BJ (cell line): ENCODE measurements around the gene HLA-DMB. TPM values are rescaled to one million over a fixed set of nuclear protein-coding genes. Genes with fewer than 3 reads are reported as not detected.

Experiments used
- CTCF ChIA-PET: fragments of 350-600 bp; formaldehyde crosslinking; extraction: SDS; loops from one replicate; lab custom pipeline; 2021; ENCODE audit warnings: antibody characterized with exemption, inconsistent platforms; lab: Yijun Ruan, JAX
- POLR2A ChIA-PET: fragments of 300-600 bp; sonication (Branson Sonifier 250); formaldehyde crosslinking; extraction: SDS; loops from one replicate; lab custom pipeline; 2021; ENCODE audit warnings: antibody characterized with exemption; lab: Charles Lee
- DNase-seq: peaks from one replicate; pipeline ENCODE4 v3.0.0-alpha.2; 2011; ENCODE audit warnings: low read depth
- H3K27me3 ChIP-seq: 2 replicates; pipeline ENCODE4 v1.6.0; 2011; ENCODE audit warnings: low read length; ENCODE audit not compliant: control insufficient read depth, insufficient read depth
- H3K36me3 ChIP-seq: 2 replicates; pipeline ENCODE4 v1.5.1; 2011; ENCODE audit warnings: low read length; ENCODE audit not compliant: control insufficient read depth, insufficient read depth
- H3K4me3 ChIP-seq: 2 replicates; pipeline ENCODE4 v1.5.1; 2011; ENCODE audit warnings: low read depth, mild to moderate bottlenecking, control low read depth, low read length
- polyA minus RNA-seq: library from RNA; depleted of rRNA, polyadenylated mRNA; stranded (reverse); fragments of >200 nt; gene quantifications from 2 replicates; pipeline ENCODE4 v1.2.3, GENCODE V29; 2011; rRNA and poly(A)+ RNA removed
- polyA plus RNA-seq: library from polyadenylated mRNA; depleted of rRNA; stranded (reverse); fragments of >200 nt; gene quantifications from 2 replicates; pipeline ENCODE4 v1.2.3, GENCODE V29; 2011; rRNA removed
- TF ChIP-seq, protein P1 (sequence below): IDR thresholded peaks from 2 replicates; pipeline ENCODE4 v1.5.1; 2011; ENCODE audit warnings: low read depth, mild to moderate bottlenecking, control low read depth, inconsistent platforms, low read length, moderate library complexity; ENCODE audit not compliant: insufficient read depth

Gene HLA-DMB
- polyA plus RNA-seq, result not detected in 2 replicates
- not detected in 2 replicates for polyA minus RNA-seq

GRCh38 chr6:32940656-32941213 is at the start of gene HLA-DMB:
HLA-DMB (minus strand) TSS chr6:32941028; CDS start chr6:32940807, 221 bp downstream.
- Histone ChIP-seq H3K36me3 (no peaks in the 10 kb centered on the region), H3K27me3 (peaks cover 23% of the 10 kb centered on the region), H3K4me3 (no peak within 1 kb of the TSS)
- ChIA-PET POLR2A (no interaction called here), CTCF (interaction anchor here (5.1 to 5.4 kb wide), 2 partner anchors 13 to 44 kb away, joined by 38 to 44 read pairs; partner anchors contain the start of gene HLA-DMA)
- DNase-seq, result no peak
- TF ChIP-seq, protein P1, sequence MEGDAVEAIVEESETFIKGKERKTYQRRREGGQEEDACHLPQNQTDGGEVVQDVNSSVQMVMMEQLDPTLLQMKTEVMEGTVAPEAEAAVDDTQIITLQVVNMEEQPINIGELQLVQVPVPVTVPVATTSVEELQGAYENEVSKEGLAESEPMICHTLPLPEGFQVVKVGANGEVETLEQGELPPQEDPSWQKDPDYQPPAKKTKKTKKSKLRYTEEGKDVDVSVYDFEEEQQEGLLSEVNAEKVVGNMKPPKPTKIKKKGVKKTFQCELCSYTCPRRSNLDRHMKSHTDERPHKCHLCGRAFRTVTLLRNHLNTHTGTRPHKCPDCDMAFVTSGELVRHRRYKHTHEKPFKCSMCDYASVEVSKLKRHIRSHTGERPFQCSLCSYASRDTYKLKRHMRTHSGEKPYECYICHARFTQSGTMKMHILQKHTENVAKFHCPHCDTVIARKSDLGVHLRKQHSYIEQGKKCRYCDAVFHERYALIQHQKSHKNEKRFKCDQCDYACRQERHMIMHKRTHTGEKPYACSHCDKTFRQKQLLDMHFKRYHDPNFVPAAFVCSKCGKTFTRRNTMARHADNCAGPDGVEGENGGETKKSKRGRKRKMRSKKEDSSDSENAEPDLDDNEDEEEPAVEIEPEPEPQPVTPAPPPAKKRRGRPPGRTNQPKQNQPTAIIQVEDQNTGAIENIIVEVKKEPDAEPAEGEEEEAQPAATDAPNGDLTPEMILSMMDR, result no peak

DNA sequence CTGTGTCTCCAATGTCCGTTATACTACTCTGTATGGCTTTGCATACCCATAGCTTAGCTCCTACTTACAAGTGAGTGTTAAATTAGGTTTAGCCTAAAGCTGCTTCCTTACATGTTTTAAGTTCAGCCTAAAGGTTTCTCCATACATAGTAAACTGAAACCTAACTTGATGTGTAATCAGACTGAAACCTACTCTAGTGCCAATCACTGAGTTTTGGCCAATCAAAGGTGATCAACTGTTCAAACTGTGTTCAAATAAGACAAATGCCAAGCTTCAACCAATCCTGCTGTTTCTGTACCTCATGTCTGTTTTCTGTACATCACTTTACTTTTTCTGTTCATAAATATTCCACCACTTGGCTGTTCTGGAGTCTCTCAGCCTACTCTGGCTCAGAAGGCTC is 48.5 kb upstream of the HLA-DMB start:
- Histone ChIP-seq H3K36me3 (no peaks in the 10 kb centered on the region), H3K4me3 (no peak overlapping the region), H3K27me3 (peaks cover 1% of the 10 kb centered on the region)
- TF ChIP-seq, protein P1, result no peak
- CTCF ChIA-PET, result interaction anchor here (0.7 to 9.2 kb wide), 8 partner anchors 8 to 151 kb away, joined by 3 to 246 read pairs (median 3); partner anchors contain the start of gene TAP2
- POLR2A ChIA-PET, result no interaction called here
- DNase-seq, result no peak

DNA sequence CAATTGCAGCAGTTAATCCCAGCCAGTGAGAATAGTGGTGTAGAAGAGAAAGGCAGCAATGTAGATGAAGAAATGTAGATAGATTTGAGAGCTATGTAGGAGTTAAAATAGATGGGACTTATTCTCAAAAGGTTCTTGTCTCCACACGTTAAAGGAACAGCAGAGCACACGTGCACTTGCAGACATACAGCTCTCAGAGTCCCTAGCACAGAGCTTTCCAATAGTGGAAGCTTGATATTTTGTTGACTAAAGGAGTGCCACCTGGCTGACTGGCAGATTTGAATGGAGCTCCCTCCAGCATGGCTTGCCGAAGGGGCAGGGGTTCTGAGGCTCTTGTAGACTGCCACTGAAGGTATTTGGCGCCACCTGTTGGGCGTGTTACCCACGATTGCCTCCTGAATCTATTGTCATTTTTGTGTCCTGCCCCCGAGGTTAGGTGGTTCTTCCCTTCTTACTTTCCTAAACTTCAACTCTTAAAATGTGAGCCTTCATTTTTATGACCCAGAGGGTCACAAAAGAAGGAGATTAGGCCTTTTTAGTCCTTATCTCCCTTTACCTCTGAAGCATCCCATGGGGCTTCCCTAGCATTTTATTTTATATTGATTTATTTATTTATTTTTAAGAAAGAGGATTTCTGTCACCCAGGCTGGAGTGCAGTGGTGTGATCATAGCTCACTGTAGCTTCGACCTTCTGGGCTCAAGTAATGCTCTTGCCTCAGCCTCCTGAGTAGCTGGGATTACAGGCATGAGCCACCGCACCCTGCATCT is 44.0 kb upstream of the HLA-DMB start:
- Histone ChIP-seq H3K4me3 (no peak overlapping the region), H3K27me3 (no peaks in the 10 kb centered on the region; the same call in none of the 2 replicates), H3K36me3 (peaks cover 13% of the 10 kb centered on the region)
- CTCF ChIA-PET, result interaction anchor here (0.6 to 9.2 kb wide), 41 partner anchors 9 to 292 kb away, joined by 3 to 246 read pairs (median 4); partner anchors contain the start of genes B3GALT4, BRD2, HLA-DMA and HLA-DMB
- POLR2A ChIA-PET, result interaction anchor here (1.0 to 3.0 kb wide), 2 partner anchors 13 to 90 kb away, joined by 3 to 17 read pairs; no protein-coding TSS in a partner anchor
- DNase-seq, result no peak
- TF ChIP-seq, protein P1, result peak; percentile 87

GRCh38 chr6:32983964-32984621 is 43.3 kb upstream of the HLA-DMB start:
- Histone ChIP-seq H3K36me3 (peaks cover 16% of the 10 kb centered on the region), H3K4me3 (no peak overlapping the region), H3K27me3 (no peaks in the 10 kb centered on the region; the same call in none of the 2 replicates)
- DNase-seq, result no peak
- CTCF ChIA-PET, result interaction anchor here (0.6 to 9.2 kb wide), 40 partner anchors 8 to 293 kb away, joined by 3 to 246 read pairs (median 4); partner anchors contain the start of genes B3GALT4, BRD2, HLA-DMA and HLA-DMB
- TF ChIP-seq, protein P1, result no peak
- POLR2A ChIA-PET, result interaction anchor here (1.0 to 3.0 kb wide), 2 partner anchors 12 to 90 kb away, joined by 3 to 17 read pairs; no protein-coding TSS in a partner anchor
